GM18951 (cell line): ENCODE measurements around the gene CCDC159.
A peak's percentile ranks its signal among the peaks of the same experiment; 100 is the strongest.
"Not testable (repeated sequence)": the region's sequence is repeated elsewhere in the genome, so short reads cannot be mapped to it uniquely, and the experiment has no call there.

Experiments
- POLR2A ChIP-seq: IDR thresholded peaks from 4 replicates; pipeline ENCODE4 v1.6.1; 2011; ENCODE audit warnings: mild to moderate bottlenecking; ENCODE audit not compliant: insufficient read length, insufficient read depth; ENCODE audit errors: extremely low read depth
- in situ Hi-C: fragments of 300-500 bp; cut with MboI; formaldehyde crosslinking; loops from one replicate; pipeline ENCODE4 v1.12.0; 2022; ENCODE audit warnings: low sequenced_read_pairs, mixed read lengths, inconsistent platforms; ENCODE audit not compliant: unreplicated experiment

Gene CCDC159

GRCh38 chr19:11347546-11348039 lies 1.3 kb downstream of the CCDC159 start:
- no peak for TF ChIP-seq POLR2A
- in situ Hi-C loops, result no loop called here

- no peak for TF ChIP-seq POLR2A
- in situ Hi-C loops, result no loop called here
These were observed 2.9 kb downstream of the CCDC159 start for GRCh38 chr19:11349171-11349570.

GRCh38 chr19:11354102-11354501 lies 7.8 kb downstream of the CCDC159 start:
- in situ Hi-C loops, result not testable (repeated sequence)

- in situ Hi-C loops, result no loop called here
- TF ChIP-seq POLR2A, result peak; percentile 53
These were observed 9.1 kb downstream of the CCDC159 start, which contains the start of gene PLPPR2 for GRCh38 chr19:11355160-11356073. Gene PLPPR2 (plus strand): TSS chr19:11355432. CDS start chr19:11357674, 2,242 bp downstream.

GRCh38 chr19:11356074-11356397 lies 9.7 kb downstream of the CCDC159 start:
- no peak for TF ChIP-seq POLR2A
- in situ Hi-C loops, result no loop called here

- in situ Hi-C loops, result no loop called here
- TF ChIP-seq POLR2A, result no peak
These were observed 10.6 kb downstream of the CCDC159 start for GRCh38 chr19:11356676-11357550.

- TF ChIP-seq POLR2A, result no peak
These were observed 13.1 kb downstream of the CCDC159 start for GRCh38 chr19:11359421-11359820.

GRCh38 chr19:11361037-11361770 lies 14.9 kb downstream of the CCDC159 start:
- in situ Hi-C loops, result no loop called here

More at GRCh38 chr19:11359421-11359820, 13.1 kb downstream of the CCDC159 start:
- in situ Hi-C loops, result no loop called here

GRCh38 chr19:11361771-11362731 lies 15.7 kb downstream of the CCDC159 start:
- in situ Hi-C loops, result no loop called here
- no peak for TF ChIP-seq POLR2A

More at GRCh38 chr19:11361037-11361770, 14.9 kb downstream of the CCDC159 start:
- TF ChIP-seq POLR2A, result no peak

- in situ Hi-C loops, result no loop called here
- TF ChIP-seq POLR2A, result no peak
These were observed 17.6 kb downstream of the CCDC159 start for GRCh38 chr19:11363881-11364280.

- TF ChIP-seq POLR2A, result no peak
- in situ Hi-C loops, result no loop called here
These were observed 18.1 kb downstream of the CCDC159 start for GRCh38 chr19:11364296-11364904.
